Measurements from ENCODE around the gene DHRS11.

DHRS11 gene

DNA sequence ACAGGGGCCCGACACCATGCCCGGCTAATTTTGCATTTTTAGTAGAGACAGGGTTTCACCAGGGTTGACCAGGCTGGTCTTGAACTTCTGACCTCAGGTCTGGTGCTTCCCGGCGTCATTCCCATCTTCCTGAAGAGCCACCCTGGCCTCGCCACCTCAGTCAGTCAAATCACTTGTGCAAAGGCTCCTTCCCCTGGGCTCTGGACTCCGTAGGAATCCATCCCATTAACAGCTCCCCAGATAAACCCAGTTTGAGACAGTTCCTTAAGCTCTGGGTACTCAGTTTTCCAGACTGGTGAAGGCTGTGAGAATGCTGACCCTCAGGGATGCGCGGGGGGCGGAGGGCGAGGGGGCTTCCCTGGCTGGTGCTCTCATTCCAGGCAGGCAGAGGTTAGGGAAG is 49.2 kb downstream of the DHRS11 start:
- Mint-ChIP-seq H3K27ac (no peak overlapping the region), H3K27me3 (peaks cover 77% of the 10 kb centered on the region), H3K4me3 (no peak overlapping the region), H3K36me3 (ENCODE audit: low read depth) (no peaks in the 10 kb centered on the region), H3K4me1 (ENCODE audit: low read depth) (peaks cover 11% of the 10 kb centered on the region), H3K9me3 (no peaks in the 10 kb centered on the region)
- intact Hi-C loops (cut with micrococcal nuclease), result no loop called here

DNA sequence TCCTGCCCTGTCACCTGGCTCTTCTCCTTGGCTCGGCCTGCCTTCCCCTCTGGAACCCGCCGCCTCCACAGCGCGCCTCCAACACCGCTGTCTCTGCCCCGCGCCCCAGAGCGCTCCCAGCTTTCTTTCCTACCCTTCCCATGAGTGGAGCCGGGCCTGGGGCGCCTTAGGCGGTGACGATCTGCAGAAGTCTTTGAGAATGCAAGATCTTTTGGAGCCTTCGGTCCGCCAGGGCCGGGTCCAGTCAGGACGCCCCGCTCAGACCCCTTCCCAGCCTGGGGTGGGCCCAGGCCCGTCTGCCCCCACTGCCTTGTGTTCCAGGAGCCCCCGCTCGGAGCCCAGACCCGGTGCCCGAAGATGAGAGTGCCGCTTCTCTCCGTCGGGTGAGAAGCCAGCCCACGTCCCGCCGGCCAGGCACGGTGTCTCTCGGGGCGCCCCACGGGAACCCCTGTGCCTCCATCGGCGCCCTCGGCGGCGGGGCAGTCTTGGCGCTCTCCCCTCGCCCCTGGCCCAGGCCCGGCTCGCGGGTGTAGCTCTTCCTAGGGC is 49.7 kb downstream of the DHRS11 start:
- H3K27ac Mint-ChIP-seq, result no peak overlapping the region
- H3K4me3 Mint-ChIP-seq, result no peak overlapping the region
- H3K4me1 Mint-ChIP-seq (ENCODE audit: low read depth), result peaks cover 11% of the 10 kb centered on the region
- H3K27me3 Mint-ChIP-seq, result peaks cover 82% of the 10 kb centered on the region
- H3K36me3 Mint-ChIP-seq (ENCODE audit: low read depth), result no peaks in the 10 kb centered on the region
- H3K9me3 Mint-ChIP-seq, result no peaks in the 10 kb centered on the region
- intact Hi-C loops (cut with micrococcal nuclease), result no loop called here

DNA sequence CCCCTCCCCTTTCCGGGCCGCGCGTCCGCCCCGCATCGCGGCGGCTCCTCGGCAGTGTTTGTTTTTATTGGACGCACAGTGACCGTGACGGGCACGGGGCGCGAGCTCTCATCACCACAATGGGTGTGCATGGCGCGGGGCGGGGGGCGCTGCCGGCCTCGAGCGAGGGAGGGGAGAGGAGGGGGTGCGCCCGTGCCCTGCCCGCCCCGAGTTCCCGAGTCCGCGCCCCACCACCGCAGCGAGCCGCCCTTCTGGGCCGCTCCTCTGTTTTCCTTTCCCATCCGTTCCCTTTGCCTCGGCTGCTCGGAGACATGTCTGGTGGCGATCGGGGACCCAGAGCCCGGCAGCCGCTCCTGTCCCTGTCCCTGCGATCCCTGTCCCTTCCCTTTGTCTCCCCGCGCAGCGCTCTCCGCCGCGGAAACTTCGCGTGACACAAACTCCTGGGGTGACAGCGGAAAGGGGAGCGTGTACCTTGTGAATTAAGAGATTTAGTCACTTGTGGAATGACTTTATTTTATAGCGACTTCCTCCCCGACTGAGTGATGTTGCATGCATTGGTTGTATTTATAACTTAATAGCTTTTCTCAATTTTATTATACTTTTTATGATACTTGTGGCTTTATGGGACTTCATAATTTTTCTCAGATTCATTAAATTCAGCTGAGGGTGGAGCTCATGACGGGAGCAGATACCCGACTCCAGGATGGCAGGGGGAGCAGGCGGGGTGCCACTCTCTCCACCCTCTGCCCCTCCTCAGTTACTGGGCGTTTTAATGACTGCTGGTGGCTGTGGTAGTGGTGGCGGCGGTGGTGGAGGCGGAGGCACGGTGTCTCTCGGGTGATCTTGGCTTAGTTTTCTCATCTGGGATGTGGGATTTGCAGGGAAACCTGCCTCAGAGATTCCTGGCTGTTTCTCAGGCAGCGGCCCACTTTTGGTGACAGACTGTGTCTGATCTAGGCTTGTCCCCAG is 50.5 kb downstream of the DHRS11 start:
- no peaks in the 10 kb centered on the region for H3K36me3 Mint-ChIP-seq (ENCODE audit: low read depth)
- H3K9me3 Mint-ChIP-seq, result no peaks in the 10 kb centered on the region
- H3K4me3 Mint-ChIP-seq, result no peak overlapping the region
- intact Hi-C loops (cut with micrococcal nuclease), result no loop called here
- H3K4me1 Mint-ChIP-seq (ENCODE audit: low read depth), result peaks cover 11% of the 10 kb centered on the region
- peaks cover 88% of the 10 kb centered on the region for H3K27me3 Mint-ChIP-seq
- H3K27ac Mint-ChIP-seq, result no peak overlapping the region

DNA sequence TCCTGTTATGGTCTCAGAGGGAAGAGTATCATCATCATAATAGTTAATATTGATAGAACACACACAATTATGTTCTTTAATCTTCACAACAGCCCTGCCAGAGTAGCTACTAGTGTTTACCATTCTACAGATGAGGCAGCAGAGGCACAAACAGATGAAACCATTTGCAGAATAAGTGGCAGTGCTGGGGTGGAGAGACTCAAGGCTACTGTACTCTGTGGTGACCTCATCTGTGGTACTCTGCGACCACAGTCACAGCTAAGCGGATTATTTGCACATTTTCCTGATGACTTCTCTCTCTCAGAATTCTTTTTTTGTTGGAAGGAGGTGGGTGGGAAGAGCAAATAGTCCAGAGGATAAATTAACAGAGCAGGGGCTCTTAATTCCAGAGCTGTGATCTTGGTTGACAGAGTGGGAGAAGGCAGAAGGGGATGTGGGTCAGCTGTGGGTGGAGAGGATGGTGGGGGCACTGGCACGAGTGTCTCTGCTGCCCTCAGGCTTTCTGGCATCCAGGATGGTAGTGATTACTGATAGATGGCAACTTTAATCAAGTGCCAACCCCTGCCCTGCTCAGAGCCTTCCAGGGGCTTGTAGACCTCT is 51.5 kb downstream of the DHRS11 start:
- Mint-ChIP-seq H3K9me3 (no peaks in the 10 kb centered on the region), H3K27ac (no peak overlapping the region), H3K27me3 (peaks cover 86% of the 10 kb centered on the region), H3K4me3 (no peak overlapping the region), H3K36me3 (ENCODE audit: low read depth) (no peaks in the 10 kb centered on the region), H3K4me1 (ENCODE audit: low read depth) (peaks cover 11% of the 10 kb centered on the region)
- intact Hi-C loops (cut with micrococcal nuclease), result no loop called here

DNA sequence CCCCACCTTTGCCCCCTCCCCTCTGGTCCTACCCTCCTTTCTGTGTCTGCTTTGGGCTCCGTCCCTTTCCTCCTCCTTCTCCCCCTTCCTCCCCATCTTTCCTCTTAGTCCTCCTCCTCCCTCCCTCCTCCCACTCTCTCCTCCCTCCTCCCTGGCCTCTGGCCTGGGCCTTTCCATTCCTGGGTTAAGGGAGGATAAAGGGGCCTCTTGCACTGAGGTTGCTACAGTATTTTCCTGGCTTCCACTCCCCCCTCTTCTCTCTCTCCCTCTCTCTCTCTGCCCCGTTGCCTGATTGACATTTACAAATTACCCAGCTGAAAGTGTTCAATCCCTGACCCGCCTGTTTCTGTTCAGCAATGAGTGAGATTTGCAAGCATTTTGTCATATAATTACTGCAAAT is 53.7 kb downstream of the DHRS11 start:
- Mint-ChIP-seq H3K9me3 (no peaks in the 10 kb centered on the region), H3K27me3 (peaks cover 73% of the 10 kb centered on the region), H3K27ac (no peak overlapping the region), H3K4me1 (ENCODE audit: low read depth) (peaks cover 11% of the 10 kb centered on the region), H3K4me3 (no peak overlapping the region), H3K36me3 (ENCODE audit: low read depth) (no peaks in the 10 kb centered on the region)
- intact Hi-C loops (cut with micrococcal nuclease), result no loop called here

DNA sequence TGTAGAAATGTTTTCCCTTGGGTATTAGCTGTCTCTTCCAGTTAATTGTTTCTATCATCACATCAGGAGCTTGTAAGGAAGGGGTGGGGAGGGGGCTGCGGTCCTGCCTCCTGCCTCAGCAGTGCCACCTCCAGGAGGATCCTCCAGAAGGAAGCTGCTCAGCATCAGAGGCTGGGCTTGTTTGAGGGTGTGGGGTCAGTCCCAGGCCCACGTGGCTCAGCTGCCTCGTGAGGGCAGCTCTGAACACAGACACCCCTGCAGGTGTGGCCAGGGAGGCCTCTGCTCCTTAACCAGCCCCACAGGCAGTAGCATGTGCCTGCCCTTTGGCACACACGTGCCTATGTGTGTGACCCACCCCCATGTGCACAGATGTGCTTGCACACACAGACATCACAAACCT is 56.0 kb downstream of the DHRS11 start:
- H3K36me3 Mint-ChIP-seq (ENCODE audit: low read depth), result no peaks in the 10 kb centered on the region
- peaks cover 1% of the 10 kb centered on the region for H3K4me1 Mint-ChIP-seq (ENCODE audit: low read depth)
- H3K27me3 Mint-ChIP-seq, result peaks cover 62% of the 10 kb centered on the region
- H3K27ac Mint-ChIP-seq, result no peak overlapping the region
- intact Hi-C loops (cut with micrococcal nuclease), result no loop called here
- H3K9me3 Mint-ChIP-seq, result no peaks in the 10 kb centered on the region
- H3K4me3 Mint-ChIP-seq, result no peak overlapping the region

DNA sequence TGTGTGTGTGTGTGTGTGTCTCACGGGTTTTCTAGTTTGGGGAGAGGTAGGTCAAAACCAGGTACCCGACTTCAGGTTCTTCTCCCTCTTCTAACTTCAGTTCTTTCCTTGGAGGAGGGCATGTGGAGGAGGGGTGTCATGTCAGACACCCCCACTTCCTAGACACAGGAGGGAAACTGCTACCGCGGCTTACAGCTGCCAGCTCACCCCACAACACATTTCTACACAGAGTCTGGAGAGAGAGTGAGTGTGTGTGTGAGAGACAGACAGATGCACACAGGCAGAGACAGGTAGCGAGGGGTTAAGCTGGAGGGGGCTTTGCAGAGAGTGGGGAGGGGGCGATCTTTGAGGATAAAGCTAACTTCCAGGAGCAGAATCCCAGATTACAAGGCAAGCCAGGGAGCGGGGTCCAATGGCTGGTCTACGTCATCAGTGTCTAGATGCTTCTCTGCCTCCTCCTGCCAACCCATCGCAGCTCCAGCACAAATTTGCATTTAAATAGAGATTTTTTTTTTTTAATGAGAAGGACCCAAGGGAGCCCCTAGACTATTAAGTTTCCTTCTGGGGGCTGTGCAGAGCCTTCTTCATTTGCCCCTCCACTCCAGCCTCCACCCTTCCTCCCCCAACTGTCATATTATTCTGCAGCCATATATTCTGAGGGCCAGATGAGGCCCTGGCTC is 58.6 kb downstream of the DHRS11 start:
- Mint-ChIP-seq H3K4me1 (ENCODE audit: low read depth) (peaks cover 6% of the 10 kb centered on the region), H3K27me3 (peaks cover 44% of the 10 kb centered on the region), H3K4me3 (no peak overlapping the region), H3K27ac (no peak overlapping the region), H3K9me3 (no peaks in the 10 kb centered on the region), H3K36me3 (ENCODE audit: low read depth) (no peaks in the 10 kb centered on the region)
- intact Hi-C loops (cut with micrococcal nuclease), result no loop called here

Measured in dendritic cell treated with granulocyte-macrophage colony-stimulating factor and Interleukin-4, amounts not matched to agents 40 ng/mL and 50 ng/mL, for 4 days (primary cell).